Neuronal stem cell (in vitro differentiated cells): Measurements from ENCODE around the gene BFSP1.

Experiments
- DNase-seq: peaks from one replicate; pipeline ENCODE4 v3.0.0-alpha.2; 2013; ENCODE audit warnings: low spot score
- H2AFZ ChIP-seq: one replicate; pipeline ENCODE4 v1.6.1; 2013; ENCODE audit warnings: mild to moderate bottlenecking, low read length, inconsistent platforms
- H2AK5ac ChIP-seq: 2 replicates; pipeline ENCODE4 v1.6.1; 2013; ENCODE audit warnings: low read depth, mild to moderate bottlenecking, inconsistent platforms, low read length, moderate library complexity, mixed read lengths
- H2BK120ac ChIP-seq: 2 replicates; pipeline ENCODE4 v1.6.1; 2013; ENCODE audit warnings: low read depth, mild to moderate bottlenecking, inconsistent platforms, low read length, moderate library complexity, mixed read lengths
- H2BK12ac ChIP-seq: one replicate; pipeline ENCODE4 v1.6.1; 2013; ENCODE audit warnings: low read length, inconsistent platforms
- H2BK15ac ChIP-seq: 2 replicates; pipeline ENCODE4 v1.6.1; 2013; ENCODE audit warnings: mild to moderate bottlenecking, low read length, inconsistent platforms, mixed read lengths
- H2BK5ac ChIP-seq: one replicate; pipeline ENCODE4 v1.6.1; 2013; ENCODE audit warnings: inconsistent platforms, mild to moderate bottlenecking, low read length, moderate library complexity
- H3K14ac ChIP-seq: one replicate; pipeline ENCODE4 v1.6.1; 2013; ENCODE audit warnings: low read length, inconsistent platforms
- H3K18ac ChIP-seq: 2 replicates; pipeline ENCODE4 v1.6.1; 2013; ENCODE audit warnings: low read length, inconsistent platforms
- H3K23ac ChIP-seq: 2 replicates; pipeline ENCODE4 v1.6.1; 2013; ENCODE audit warnings: low read depth, mild to moderate bottlenecking, mixed read lengths, low read length, inconsistent platforms; ENCODE audit not compliant: poor library complexity
- H3K27ac ChIP-seq: replicated peaks from 3 replicates; pipeline ENCODE4 v1.5.1; 2013; ENCODE audit warnings: low read length, inconsistent platforms
- H3K27me3 ChIP-seq, 3 experiments: 2 replicates each; pipeline ENCODE4 v1.6.1; 2013; ENCODE audit warnings: low read length in 3 of 3, mild to moderate bottlenecking in 2 of 3, inconsistent platforms in 1 of 3, low read depth in 1 of 3, mixed read lengths in 1 of 3, moderate library complexity in 1 of 3; ENCODE audit not compliant: control insufficient read depth in 3 of 3, insufficient read depth in 3 of 3
- H3K36me3 ChIP-seq, 2 donors: replicated peaks in 1 of 2; 2 replicates each; pipeline ENCODE4 v1.6.1; 2013; ENCODE audit warnings: low read length in 2 of 2; ENCODE audit not compliant: control insufficient read depth in 2 of 2, insufficient read depth in 2 of 2
- H3K4ac ChIP-seq: 2 replicates; pipeline ENCODE4 v1.6.1; 2013; ENCODE audit warnings: inconsistent platforms, mild to moderate bottlenecking, low read length, moderate library complexity
- H3K4me1 ChIP-seq, 2 donors: 1 replicate in 1 of 2; 2 replicates in 1 of 2; pipeline ENCODE4 v1.6.1; 2013; ENCODE audit warnings: low read length in 2 of 2, low read depth in 1 of 2; ENCODE audit not compliant: control insufficient read depth in 2 of 2, insufficient read depth in 1 of 2
- H3K4me2 ChIP-seq: one replicate; pipeline ENCODE4 v1.6.1; 2013; ENCODE audit warnings: mild to moderate bottlenecking, low read length, inconsistent platforms; ENCODE audit not compliant: insufficient read depth, poor library complexity, severe bottlenecking
- H3K4me3 ChIP-seq, 2 donors: 2 replicates each; pipeline ENCODE4 v1.5.1; 2013; ENCODE audit warnings: low read length in 2 of 2, mild to moderate bottlenecking in 2 of 2, inconsistent platforms in 1 of 2, moderate library complexity in 1 of 2
- H3K79me1 ChIP-seq: one replicate; pipeline ENCODE4 v1.6.1; 2013; ENCODE audit warnings: low read depth, mild to moderate bottlenecking, inconsistent platforms, low read length, moderate library complexity
- H3K9ac ChIP-seq: one replicate; pipeline ENCODE4 v1.6.1; 2013; ENCODE audit warnings: mild to moderate bottlenecking, low read depth, low read length, inconsistent platforms; ENCODE audit not compliant: poor library complexity
- H3K9me3 ChIP-seq, 2 donors: replicated peaks in 1 of 2; 2 replicates each; pipeline versions ENCODE3 to v1.6.1; 2013; ENCODE audit warnings: low read length in 2 of 2, mild to moderate bottlenecking in 2 of 2, inconsistent platforms in 1 of 2, low read depth in 1 of 2, mixed read lengths in 1 of 2, moderate library complexity in 1 of 2; ENCODE audit not compliant: control insufficient read depth in 2 of 2, insufficient read depth in 1 of 2
- H4K8ac ChIP-seq: one replicate; pipeline ENCODE4 v1.6.1; 2013; ENCODE audit warnings: low read depth, mild to moderate bottlenecking, inconsistent platforms, low read length, moderate library complexity
- H4K91ac ChIP-seq: one replicate; pipeline ENCODE4 v1.6.1; 2013; ENCODE audit warnings: low read length, low read depth, mild to moderate bottlenecking, inconsistent platforms; ENCODE audit not compliant: poor library complexity
- WGBS, 2 donors: extraction: QIAGEN DNeasy Blood & Tissue Kit; methylation state at CpG; one replicate each; pipeline ENCODE4 v1.1.7; 2013; ENCODE audit warnings: missing lambda C conversion rate in 2 of 2, mixed read lengths in 1 of 2; ENCODE audit not compliant: insufficient read length in 2 of 2, insufficient replicate concordance in 1 of 2; ENCODE audit errors: extremely low coverage in 2 of 2; 5-methylcytosine and 5-hydroxymethylcytosine counted together

Gene BFSP1

DNA sequence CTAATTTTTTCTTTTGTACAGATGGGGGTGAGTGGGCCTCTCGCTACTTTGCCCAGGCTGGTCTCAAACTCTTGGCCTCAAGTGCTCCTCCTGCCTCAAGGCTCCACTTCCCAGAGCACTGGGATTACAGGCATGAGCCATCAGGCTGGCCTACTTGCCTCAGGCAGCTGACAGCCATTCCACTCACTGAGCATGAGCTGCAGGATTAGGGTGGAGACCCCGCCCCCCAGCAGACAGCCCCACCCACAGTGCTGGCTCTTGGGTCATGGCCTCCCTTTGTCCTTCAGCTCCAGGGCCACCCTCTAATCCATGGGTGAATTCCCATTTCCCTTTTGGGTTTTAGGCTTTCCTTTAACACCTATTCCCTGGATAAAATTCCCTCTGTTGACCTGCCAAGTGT is 82.1 kb downstream of the BFSP1 start:
- no peak overlapping the region for H3K14ac ChIP-seq
- H2AFZ ChIP-seq, result no peak overlapping the region
- no peak overlapping the region for H3K27ac ChIP-seq
- H2BK120ac ChIP-seq, result no peak overlapping the region
- H2BK5ac ChIP-seq, result no peak overlapping the region
- no peak overlapping the region for H4K8ac ChIP-seq
- WGBS, 2 donors, result no CpG with 5 or more reads among the region's 2 CpGs
- no peak overlapping the region for H3K9ac ChIP-seq
- no peak overlapping the region for H3K4me3 ChIP-seq
- DNase-seq, result no peak
- H2BK12ac ChIP-seq, result no peak overlapping the region
- no peaks in the 10 kb centered on the region for H3K4me1 ChIP-seq
- H3K9me3 ChIP-seq, result no peaks in the 10 kb centered on the region
- H3K23ac ChIP-seq, result no peak overlapping the region
- no peak overlapping the region for H3K4ac ChIP-seq
- no peak overlapping the region for H2AK5ac ChIP-seq
- H3K4me2 ChIP-seq, result no peak overlapping the region
- no peaks in the 10 kb centered on the region for H3K79me1 ChIP-seq
- peaks cover 0 to 2% (median 0%) of the 10 kb centered on the region in 3 experiments for H3K27me3 ChIP-seq
- H3K36me3 ChIP-seq, result no peaks in the 10 kb centered on the region
- H4K91ac ChIP-seq, result no peak overlapping the region
- no peak overlapping the region for H2BK15ac ChIP-seq
- no peak overlapping the region for H3K18ac ChIP-seq

DNA sequence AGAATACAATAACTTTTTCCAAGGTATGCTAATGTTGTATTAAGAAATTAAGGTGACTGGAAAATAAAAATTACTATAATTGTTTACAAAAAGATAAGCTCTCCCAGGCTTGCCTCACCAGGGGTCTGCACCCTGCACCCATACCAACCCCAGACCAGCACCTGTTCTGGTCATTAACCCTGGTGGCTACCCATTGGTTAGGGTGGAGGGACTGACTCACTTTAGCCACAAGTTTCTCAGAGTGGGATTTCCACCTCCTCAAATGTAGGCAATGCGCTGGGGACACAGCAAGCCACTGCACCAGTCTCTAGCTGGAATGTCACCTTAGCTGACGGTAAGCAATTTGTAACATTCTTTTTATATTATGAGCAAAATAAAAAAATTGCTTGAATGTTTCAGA is 83.1 kb downstream of the BFSP1 start:
- Histone ChIP-seq H3K14ac (no peak overlapping the region), H3K27ac (no peak overlapping the region), H4K91ac (no peak overlapping the region), H3K9ac (no peak overlapping the region), H3K79me1 (no peaks in the 10 kb centered on the region), H3K18ac (no peak overlapping the region), H3K4me1 (no peaks in the 10 kb centered on the region), H2BK12ac (no peak overlapping the region), H4K8ac (no peak overlapping the region), H3K4ac (no peak overlapping the region), H3K23ac (no peak overlapping the region), H3K27me3 (peaks cover 0 to 9% (median 0%) of the 10 kb centered on the region in 3 experiments), H2BK5ac (no peak overlapping the region), H2AFZ (no peak overlapping the region), H2BK15ac (no peak overlapping the region), H2BK120ac (no peak overlapping the region), H3K4me3 (no peak overlapping the region), H3K36me3 (no peaks in the 10 kb centered on the region), H3K9me3 (no peaks in the 10 kb centered on the region), H2AK5ac (no peak overlapping the region), H3K4me2 (no peak overlapping the region)
- WGBS, 2 donors, result no CpG with 5 or more reads among the region's 2 CpGs
- DNase-seq, result no peak

DNA sequence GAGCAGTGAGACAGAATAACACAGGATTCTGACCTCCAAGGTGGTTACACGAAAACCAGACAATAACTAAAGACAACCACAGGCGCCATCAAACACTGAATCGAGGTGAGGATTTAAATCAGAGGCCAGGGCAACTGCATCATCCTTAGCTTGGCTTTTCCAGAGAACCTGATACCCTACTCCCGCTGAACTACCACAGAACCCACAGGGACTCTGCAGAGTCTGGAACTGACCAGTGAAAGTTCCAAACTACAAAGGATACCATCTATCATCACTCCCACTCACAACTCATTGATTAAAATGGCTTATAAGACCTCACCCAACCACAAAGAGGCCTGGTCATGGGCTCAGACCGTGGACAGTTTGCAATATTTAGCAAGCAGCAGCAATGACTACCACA is 85.0 kb downstream of the BFSP1 start:
- Histone ChIP-seq H2AFZ (no peak overlapping the region), H2BK5ac (no peak overlapping the region), H3K36me3 (no peaks in the 10 kb centered on the region), H4K91ac (no peak overlapping the region), H2AK5ac (no peak overlapping the region), H3K18ac (no peak overlapping the region), H3K4ac (no peak overlapping the region), H3K4me2 (no peak overlapping the region), H3K4me1 (no peaks in the 10 kb centered on the region), H3K9ac (no peak overlapping the region), H3K79me1 (no peaks in the 10 kb centered on the region), H2BK15ac (no peak overlapping the region), H4K8ac (no peak overlapping the region), H3K4me3 (no peak overlapping the region), H2BK120ac (no peak overlapping the region), H3K27me3 (peaks cover 0 to 9% (median 0%) of the 10 kb centered on the region in 3 experiments), H3K14ac (no peak overlapping the region), H2BK12ac (no peak overlapping the region), H3K27ac (no peak overlapping the region), H3K23ac (no peak overlapping the region), H3K9me3 (no peaks in the 10 kb centered on the region)
- WGBS, 2 donors, result no CpG with 5 or more reads among the region's 5 CpGs
- no peak for DNase-seq

DNA sequence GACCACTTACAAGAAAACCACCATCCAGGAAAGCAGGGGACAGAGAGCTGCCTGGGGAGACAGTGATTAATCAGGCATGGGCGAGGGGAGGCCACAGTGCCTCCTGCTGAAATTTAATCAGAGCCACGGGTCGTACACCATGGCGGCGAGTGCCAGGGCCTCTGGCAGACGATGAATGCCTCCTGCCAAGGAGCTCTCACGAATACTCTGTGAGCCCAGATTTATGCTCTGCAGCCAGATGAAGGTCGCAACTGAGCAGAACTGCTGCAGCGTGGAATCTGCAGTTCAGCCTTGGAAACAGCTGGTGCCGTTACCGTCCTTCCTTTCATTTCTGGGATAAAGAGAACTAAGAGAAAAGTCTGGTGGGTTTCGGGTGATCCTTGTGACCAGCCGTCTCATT is 85.6 kb downstream of the BFSP1 start:
- Histone ChIP-seq H2BK5ac (no peak overlapping the region), H3K9ac (no peak overlapping the region), H3K9me3 (no peaks in the 10 kb centered on the region), H3K4me1 (no peaks in the 10 kb centered on the region), H3K27ac (no peak overlapping the region), H2BK12ac (no peak overlapping the region), H2BK15ac (no peak overlapping the region), H3K79me1 (no peaks in the 10 kb centered on the region), H3K27me3 (peaks cover 0 to 9% (median 0%) of the 10 kb centered on the region in 3 experiments), H3K14ac (no peak overlapping the region), H3K4me2 (no peak overlapping the region), H3K4me3 (no peak overlapping the region), H3K4ac (no peak overlapping the region), H3K36me3 (no peaks in the 10 kb centered on the region), H2AK5ac (no peak overlapping the region), H2BK120ac (no peak overlapping the region), H3K23ac (no peak overlapping the region), H4K8ac (no peak overlapping the region), H3K18ac (peak overlapping the region; percentile 61), H4K91ac (no peak overlapping the region), H2AFZ (no peak overlapping the region)
- no CpG with 5 or more reads among the region's 13 CpGs for WGBS, 2 donors
- DNase-seq, result no peak
